ENCODE results near the gene HM13. TPM values are rescaled to one million over a fixed set of nuclear protein-coding genes. Genes with fewer than 3 reads are reported as not detected.
A peak's percentile ranks its signal among the peaks of the same experiment; 100 is the strongest.

The HM13 gene
- polyA plus RNA-seq, 4 donors, result 53.9 to 202 (median 91.8) TPM

- H3K9me3 ChIP-seq (ENCODE audit: control insufficient read depth in 2 of 2, insufficient read depth in 1 of 2, low read depth in 1 of 2, low read length in 1 of 2), result no peaks in the 10 kb centered on the region
- H3K27ac ChIP-seq (ENCODE audit: low read depth in 1 of 3, low read length in 2 of 3), result peak within 1 kb of the TSS in 1 of 3 donors; percentile 47
- peaks cover 0 to 24% (median 0%) of the 10 kb centered on the region in 3 donors for H3K27me3 ChIP-seq (ENCODE audit: control insufficient read depth in 3 of 3, insufficient read depth in 3 of 3, low read length in 3 of 3)
- no peaks in the 10 kb centered on the region for H3K4me1 ChIP-seq (ENCODE audit: control insufficient read depth in 3 of 3, insufficient read depth in 2 of 3, low read depth in 1 of 3, low read length in 2 of 3)
- no peaks in the 10 kb centered on the region for H3K36me3 ChIP-seq (ENCODE audit: control insufficient read depth in 3 of 3, insufficient read depth in 2 of 3, low read depth in 1 of 3, low read length in 3 of 3)
- FAIRE-seq (no peak), DNase-seq (no peak)
- peak within 1 kb of the TSS in 1 of 3 donors; percentile 40 for H3K4me3 ChIP-seq (ENCODE audit: low read depth in 1 of 3, low read length in 3 of 3)
- 4 to 13% (median 10%) methylated on average over 32 to 33 of the region's 33 CpGs for WGBS, 3 donors
Measured at GRCh38 chr20:31474758-31475427, 39.3 kb upstream of the HM13 start, which contains the start of the genes DEFB124 and REM1. DEFB124 (minus strand) TSS chr20:31475127; CDS start chr20:31473013, 2,114 bp downstream. REM1 (plus strand) TSS chr20:31475288; CDS start chr20:31476446, 1,158 bp downstream.

DNA sequence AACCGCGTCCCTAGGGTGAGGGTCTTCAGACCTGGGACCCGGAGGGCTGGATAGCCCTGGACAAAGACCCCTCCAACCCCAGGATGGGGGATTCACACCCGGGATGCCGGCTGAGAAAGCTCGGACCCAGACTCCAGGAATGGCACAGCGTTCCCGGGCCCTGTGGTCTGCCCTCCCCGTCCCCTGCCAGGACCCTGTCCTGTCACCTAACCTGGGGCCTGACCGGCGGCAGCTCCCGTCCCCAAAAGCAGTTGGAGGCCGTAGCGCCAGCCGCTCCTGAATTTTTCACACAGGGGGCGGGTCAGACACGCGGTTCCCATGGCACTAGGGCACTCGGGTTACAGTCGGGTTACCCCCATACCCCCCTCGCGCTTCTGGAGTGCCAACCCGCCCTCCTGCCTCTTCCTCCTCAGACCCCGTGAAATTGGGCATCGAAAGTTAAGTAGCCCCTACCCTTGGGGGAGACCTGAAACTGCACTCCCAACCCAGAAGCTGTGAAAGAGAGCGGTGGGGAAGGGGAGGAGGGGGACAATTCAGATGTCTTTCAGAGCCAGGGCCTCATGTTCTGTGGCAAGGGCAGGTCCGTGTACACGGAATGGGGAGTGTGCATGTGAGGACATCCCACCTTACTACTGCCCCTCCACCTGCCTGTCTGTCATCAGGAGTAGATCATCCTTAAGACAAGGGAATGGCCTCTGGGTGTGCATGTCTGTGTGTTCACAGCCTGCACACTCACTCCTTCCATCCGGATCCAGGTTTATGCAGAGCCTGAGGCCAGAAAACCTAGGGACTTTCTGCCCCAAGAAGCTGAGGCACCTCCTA is 38.6 kb upstream of the HM13 start:
- peaks cover 0 to 24% (median 0%) of the 10 kb centered on the region in 3 donors for H3K27me3 ChIP-seq (ENCODE audit: control insufficient read depth in 3 of 3, insufficient read depth in 3 of 3, low read length in 3 of 3)
- peak overlapping the region in 1 of 3 donors; percentile 47 for H3K27ac ChIP-seq (ENCODE audit: low read depth in 1 of 3, low read length in 2 of 3)
- DNase-seq (no peak), FAIRE-seq (no peak)
- H3K4me3 ChIP-seq (ENCODE audit: low read depth in 1 of 3, low read length in 3 of 3), result peak overlapping the region in 1 of 3 donors; percentile 40
- no peaks in the 10 kb centered on the region for H3K36me3 ChIP-seq (ENCODE audit: control insufficient read depth in 3 of 3, insufficient read depth in 2 of 3, low read depth in 1 of 3, low read length in 3 of 3)
- 6 to 8% (median 7%) methylated on average over 25 to 29 of the region's 29 CpGs for WGBS, 3 donors
- H3K9me3 ChIP-seq (ENCODE audit: control insufficient read depth in 2 of 2, insufficient read depth in 1 of 2, low read depth in 1 of 2, low read length in 1 of 2), result no peaks in the 10 kb centered on the region
- no peaks in the 10 kb centered on the region for H3K4me1 ChIP-seq (ENCODE audit: control insufficient read depth in 3 of 3, insufficient read depth in 2 of 3, low read depth in 1 of 3, low read length in 2 of 3)

DNA sequence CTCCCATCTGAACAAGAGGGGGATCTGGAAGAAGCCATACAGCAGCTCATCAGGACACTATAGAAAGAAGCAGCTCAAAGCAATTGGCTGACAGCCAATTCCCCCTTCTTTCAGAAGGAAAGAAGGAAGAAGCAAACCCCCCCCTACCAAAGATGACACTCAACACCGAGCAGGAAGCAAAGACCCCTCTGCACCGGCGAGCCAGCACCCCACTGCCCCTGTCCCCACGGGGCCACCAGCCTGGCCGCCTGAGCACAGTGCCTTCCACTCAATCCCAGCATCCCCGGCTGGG is 38.0 kb upstream of the HM13 start:
- FAIRE-seq, result no peak
- no peak for DNase-seq
- H3K27ac ChIP-seq (ENCODE audit: low read depth in 1 of 3, low read length in 2 of 3), result no peak overlapping the region
- no peaks in the 10 kb centered on the region for H3K36me3 ChIP-seq (ENCODE audit: control insufficient read depth in 3 of 3, insufficient read depth in 2 of 3, low read depth in 1 of 3, low read length in 3 of 3)
- 50 to 64% (median 64%) methylated on average over 6 of the region's 6 CpGs for WGBS, 3 donors
- no peak overlapping the region for H3K4me3 ChIP-seq (ENCODE audit: low read depth in 1 of 3, low read length in 3 of 3)
- no peaks in the 10 kb centered on the region for H3K9me3 ChIP-seq (ENCODE audit: control insufficient read depth in 2 of 2, insufficient read depth in 1 of 2, low read depth in 1 of 2, low read length in 1 of 2)
- peaks cover 0 to 24% (median 0%) of the 10 kb centered on the region in 3 donors for H3K27me3 ChIP-seq (ENCODE audit: control insufficient read depth in 3 of 3, insufficient read depth in 3 of 3, low read length in 3 of 3)
- no peaks in the 10 kb centered on the region for H3K4me1 ChIP-seq (ENCODE audit: control insufficient read depth in 3 of 3, insufficient read depth in 2 of 3, low read depth in 1 of 3, low read length in 2 of 3)

GRCh38 chr20:31476643-31477215 is 37.5 kb upstream of the HM13 start:
- H3K27me3 ChIP-seq (ENCODE audit: control insufficient read depth in 3 of 3, insufficient read depth in 3 of 3, low read length in 3 of 3), result peaks cover 0 to 24% (median 0%) of the 10 kb centered on the region in 3 donors
- FAIRE-seq (no peak), DNase-seq (no peak)
- H3K9me3 ChIP-seq (ENCODE audit: control insufficient read depth in 2 of 2, insufficient read depth in 1 of 2, low read depth in 1 of 2, low read length in 1 of 2), result no peaks in the 10 kb centered on the region
- H3K4me3 ChIP-seq (ENCODE audit: low read depth in 1 of 3, low read length in 3 of 3), result no peak overlapping the region
- no peaks in the 10 kb centered on the region for H3K4me1 ChIP-seq (ENCODE audit: control insufficient read depth in 3 of 3, insufficient read depth in 2 of 3, low read depth in 1 of 3, low read length in 2 of 3)
- 70 to 77% (median 76%) methylated on average over 6 of the region's 6 CpGs for whole genome bisulfite sequencing, 3 donors
- H3K36me3 ChIP-seq (ENCODE audit: control insufficient read depth in 3 of 3, insufficient read depth in 2 of 3, low read depth in 1 of 3, low read length in 3 of 3), result no peaks in the 10 kb centered on the region
- H3K27ac ChIP-seq (ENCODE audit: low read depth in 1 of 3, low read length in 2 of 3), result no peak overlapping the region

GRCh38 chr20:31484001-31484400 is 30.2 kb upstream of the HM13 start:
- DNase-seq, result peak in 1 of 2 donors; percentile 38
- Histone ChIP-seq H3K36me3 (ENCODE audit: control insufficient read depth in 3 of 3, insufficient read depth in 2 of 3, low read depth in 1 of 3, low read length in 3 of 3) (no peaks in the 10 kb centered on the region), H3K27ac (ENCODE audit: low read depth in 1 of 3, low read length in 2 of 3) (no peak overlapping the region), H3K27me3 (ENCODE audit: control insufficient read depth in 3 of 3, insufficient read depth in 3 of 3, low read length in 3 of 3) (peaks cover 0 to 11% (median 0%) of the 10 kb centered on the region in 3 donors), H3K4me1 (ENCODE audit: control insufficient read depth in 3 of 3, insufficient read depth in 2 of 3, low read depth in 1 of 3, low read length in 2 of 3) (no peaks in the 10 kb centered on the region), H3K9me3 (ENCODE audit: control insufficient read depth in 2 of 2, insufficient read depth in 1 of 2, low read depth in 1 of 2, low read length in 1 of 2) (peaks cover 0 to 2% of the 10 kb centered on the region in 2 donors), H3K4me3 (ENCODE audit: low read depth in 1 of 3, low read length in 3 of 3) (no peak overlapping the region)
- 45 to 48% (median 46%) methylated on average over 36 of the region's 36 CpGs for WGBS, 3 donors
- no peak for FAIRE-seq

DNA sequence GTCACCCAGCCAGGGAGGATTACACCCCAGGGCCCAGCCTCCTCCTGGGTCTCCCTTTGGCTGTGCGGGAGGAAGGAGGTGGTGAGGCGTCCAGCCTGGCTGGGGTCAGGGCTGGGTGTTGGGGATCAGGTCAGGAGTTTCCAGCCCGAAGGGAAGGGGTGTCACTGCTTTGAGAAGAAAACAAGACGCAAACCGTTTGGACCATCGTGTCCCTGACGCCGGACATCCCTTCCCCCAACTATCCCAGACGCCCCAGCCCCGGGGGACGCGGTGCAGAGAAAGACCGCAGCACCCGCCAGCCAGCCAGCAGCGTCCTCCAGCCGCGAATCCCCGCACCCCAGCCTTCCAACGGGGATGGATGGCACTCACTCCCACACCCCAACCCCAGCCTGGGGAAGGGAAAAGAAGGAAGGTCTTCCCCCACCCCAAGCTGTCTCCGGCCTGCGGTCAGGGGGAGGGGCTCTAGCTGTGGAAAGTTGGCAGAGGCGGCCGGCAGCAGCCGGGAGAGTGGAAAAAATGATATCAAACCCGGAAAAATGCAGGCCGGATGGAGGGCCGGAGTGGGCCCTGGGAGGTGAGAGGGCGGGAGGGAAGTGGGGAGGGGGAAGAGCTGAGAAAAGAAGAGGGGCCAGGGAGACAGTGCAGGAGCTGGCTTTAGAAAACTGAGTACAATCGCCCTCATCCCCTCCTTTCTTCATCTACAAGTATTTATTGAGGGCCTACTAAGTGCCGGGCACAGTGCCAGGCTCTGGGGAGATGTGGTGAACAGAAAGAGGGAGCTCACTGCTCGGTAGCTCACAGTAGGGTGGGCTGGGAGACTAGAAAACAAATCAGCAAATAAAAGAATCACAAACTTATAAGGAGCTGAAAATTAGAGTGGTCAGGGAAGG is 28.5 kb upstream of the HM13 start:
- 12 to 13% (median 12%) methylated on average over 31 of the region's 31 CpGs for WGBS, 3 donors
- DNase-seq (peak in 1 of 2 donors; percentile 64), FAIRE-seq (no peak)
- Histone ChIP-seq H3K27ac (ENCODE audit: low read depth in 1 of 3, low read length in 2 of 3) (peak overlapping the region in 2 of 3 donors; percentile 75 to 89), H3K9me3 (ENCODE audit: control insufficient read depth in 2 of 2, insufficient read depth in 1 of 2, low read depth in 1 of 2, low read length in 1 of 2) (peaks cover 0 to 2% of the 10 kb centered on the region in 2 donors), H3K36me3 (ENCODE audit: control insufficient read depth in 3 of 3, insufficient read depth in 2 of 3, low read depth in 1 of 3, low read length in 3 of 3) (no peaks in the 10 kb centered on the region), H3K27me3 (ENCODE audit: control insufficient read depth in 3 of 3, insufficient read depth in 3 of 3, low read length in 3 of 3) (peaks cover 0 to 11% (median 0%) of the 10 kb centered on the region in 3 donors), H3K4me3 (ENCODE audit: low read depth in 1 of 3, low read length in 3 of 3) (peak overlapping the region in 1 of 3 donors; percentile 22), H3K4me1 (ENCODE audit: control insufficient read depth in 3 of 3, insufficient read depth in 2 of 3, low read depth in 1 of 3, low read length in 2 of 3) (no peaks in the 10 kb centered on the region)

DNA sequence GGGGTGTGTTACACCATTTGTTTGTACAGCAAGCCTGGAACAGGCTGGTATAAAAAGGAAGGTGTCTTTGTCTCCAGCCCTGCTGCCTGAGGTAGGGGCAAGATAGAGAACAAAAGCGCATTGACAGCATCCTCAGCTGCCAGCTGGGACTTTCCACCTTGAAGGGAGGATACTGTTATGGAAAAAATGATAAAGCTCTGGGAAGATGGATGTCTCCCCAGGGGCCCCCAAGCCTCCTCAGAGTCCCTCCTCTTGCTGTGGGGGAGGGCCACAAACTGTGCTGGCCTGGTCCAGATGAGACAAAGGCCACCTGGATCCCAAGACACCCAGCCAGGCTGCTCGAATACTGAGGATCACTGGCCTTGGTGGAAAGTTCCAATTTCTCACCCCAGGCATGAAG is 26.1 kb upstream of the HM13 start:
- H3K9me3 ChIP-seq (ENCODE audit: control insufficient read depth in 2 of 2, insufficient read depth in 1 of 2, low read depth in 1 of 2, low read length in 1 of 2), result peaks cover 0 to 2% of the 10 kb centered on the region in 2 donors
- H3K27ac ChIP-seq (ENCODE audit: low read depth in 1 of 3, low read length in 2 of 3), result no peak overlapping the region

More for the DNA sequence above, 26.1 kb upstream of the HM13 start:
- H3K36me3 ChIP-seq (ENCODE audit: control insufficient read depth in 3 of 3, insufficient read depth in 2 of 3, low read depth in 1 of 3, low read length in 3 of 3), result no peaks in the 10 kb centered on the region
- 44 to 68% (median 51%) methylated on average over 2 of the region's 2 CpGs for WGBS, 3 donors
- DNase-seq (no peak), FAIRE-seq (no peak)
- H3K4me1 ChIP-seq (ENCODE audit: control insufficient read depth in 3 of 3, insufficient read depth in 2 of 3, low read depth in 1 of 3, low read length in 2 of 3), result no peaks in the 10 kb centered on the region
- no peak overlapping the region for H3K4me3 ChIP-seq (ENCODE audit: low read depth in 1 of 3, low read length in 3 of 3)
- H3K27me3 ChIP-seq (ENCODE audit: control insufficient read depth in 3 of 3, insufficient read depth in 3 of 3, low read length in 3 of 3), result peaks cover 0 to 11% (median 0%) of the 10 kb centered on the region in 3 donors
